LNCaP clone FGC (cell line): Measurements from ENCODE around the gene ZNF785.

ENCODE experiments used
- DNase-seq: peaks from one replicate; pipeline ENCODE4 v3.0.0-alpha.2; 2011; ENCODE audit warnings: low read depth
- H3K4me3 ChIP-seq: 2 replicates; pipeline ENCODE4 v1.5.1; 2011; ENCODE audit warnings: mild to moderate bottlenecking, low read depth, low read length, control low read depth
- TF ChIP-seq, protein P1 (sequence below): IDR thresholded peaks from 2 replicates; pipeline ENCODE4 v1.5.1; 2012; ENCODE audit warnings: mild to moderate bottlenecking; ENCODE audit not compliant: control insufficient read depth, insufficient read depth; ENCODE audit errors: extremely low read depth

ZNF785 gene

DNA sequence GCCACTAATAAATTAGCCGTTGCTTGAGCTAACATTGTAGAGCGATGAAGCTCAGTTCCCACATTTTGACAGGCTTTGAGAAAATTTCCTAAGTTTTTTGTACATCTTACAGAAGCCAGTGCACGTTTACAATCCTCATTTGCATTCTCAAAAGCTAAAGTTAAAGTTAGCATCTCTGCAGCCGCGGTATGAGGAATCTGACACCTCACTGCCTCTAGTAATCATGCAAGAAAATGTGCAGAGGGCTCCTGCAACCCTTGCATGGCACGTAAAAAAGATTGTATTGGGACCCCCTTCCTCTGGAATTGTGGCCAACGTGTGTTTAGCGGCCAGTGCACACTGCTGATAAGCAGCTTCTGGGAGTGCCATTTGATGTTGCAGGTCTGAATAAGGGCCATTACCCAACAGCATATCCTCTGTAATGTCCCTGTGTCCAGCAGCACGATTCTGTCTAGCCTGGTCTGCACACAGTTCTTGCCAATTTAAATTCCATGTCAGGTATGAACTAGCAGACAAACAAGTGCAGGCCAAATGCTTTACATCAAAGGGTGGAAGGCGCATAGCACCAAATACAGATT, 37.0 kb upstream of the ZNF785 start:
- TF ChIP-seq, protein P1, sequence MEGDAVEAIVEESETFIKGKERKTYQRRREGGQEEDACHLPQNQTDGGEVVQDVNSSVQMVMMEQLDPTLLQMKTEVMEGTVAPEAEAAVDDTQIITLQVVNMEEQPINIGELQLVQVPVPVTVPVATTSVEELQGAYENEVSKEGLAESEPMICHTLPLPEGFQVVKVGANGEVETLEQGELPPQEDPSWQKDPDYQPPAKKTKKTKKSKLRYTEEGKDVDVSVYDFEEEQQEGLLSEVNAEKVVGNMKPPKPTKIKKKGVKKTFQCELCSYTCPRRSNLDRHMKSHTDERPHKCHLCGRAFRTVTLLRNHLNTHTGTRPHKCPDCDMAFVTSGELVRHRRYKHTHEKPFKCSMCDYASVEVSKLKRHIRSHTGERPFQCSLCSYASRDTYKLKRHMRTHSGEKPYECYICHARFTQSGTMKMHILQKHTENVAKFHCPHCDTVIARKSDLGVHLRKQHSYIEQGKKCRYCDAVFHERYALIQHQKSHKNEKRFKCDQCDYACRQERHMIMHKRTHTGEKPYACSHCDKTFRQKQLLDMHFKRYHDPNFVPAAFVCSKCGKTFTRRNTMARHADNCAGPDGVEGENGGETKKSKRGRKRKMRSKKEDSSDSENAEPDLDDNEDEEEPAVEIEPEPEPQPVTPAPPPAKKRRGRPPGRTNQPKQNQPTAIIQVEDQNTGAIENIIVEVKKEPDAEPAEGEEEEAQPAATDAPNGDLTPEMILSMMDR = no peak
- no peak for DNase-seq
- no peak overlapping the region for H3K4me3 ChIP-seq

DNA sequence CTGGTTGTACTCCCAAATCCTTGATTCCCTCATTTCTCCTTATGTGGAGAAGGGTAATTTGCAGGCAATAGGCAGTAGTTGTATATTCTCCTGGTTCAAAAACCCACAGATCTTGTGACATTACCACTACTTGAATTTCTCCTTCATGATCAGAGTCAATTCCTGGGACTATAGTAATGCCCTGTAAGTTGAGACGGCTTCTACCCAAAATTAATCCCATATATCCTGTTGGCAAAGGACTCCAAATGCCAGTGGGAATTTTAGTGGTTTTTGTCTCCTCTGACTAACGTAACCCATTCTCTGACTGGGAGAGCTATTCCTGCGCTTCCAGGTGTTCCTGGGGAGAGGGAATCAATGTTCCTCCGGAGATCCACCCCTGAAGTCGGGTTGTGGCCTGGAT, 36.3 kb upstream of the ZNF785 start:
- DNase-seq = no peak
- TF ChIP-seq, protein P1 = no peak
- no peak overlapping the region for H3K4me3 ChIP-seq

DNA sequence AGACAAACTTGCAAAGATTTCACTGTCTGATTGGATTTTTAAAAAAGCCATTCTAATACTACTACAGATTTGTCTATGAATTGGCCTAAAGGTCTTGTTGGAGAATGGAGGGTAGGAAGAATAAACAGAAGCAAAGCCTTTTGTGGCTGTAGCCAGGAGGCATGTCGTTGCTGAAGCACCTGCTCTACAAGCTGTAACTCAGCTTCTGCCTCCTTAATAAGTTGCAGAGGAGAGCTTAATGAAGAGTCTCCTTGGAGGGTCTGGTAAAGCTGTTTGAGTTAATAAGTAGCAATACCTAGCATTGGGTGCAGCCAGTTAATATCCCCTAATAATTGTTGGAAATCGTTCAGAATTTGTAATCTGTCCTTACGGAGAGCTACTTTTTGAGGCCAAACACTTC, 34.7 kb upstream of the ZNF785 start:
- no peak overlapping the region for H3K4me3 ChIP-seq
- DNase-seq = no peak
- TF ChIP-seq, protein P1 = no peak

DNA sequence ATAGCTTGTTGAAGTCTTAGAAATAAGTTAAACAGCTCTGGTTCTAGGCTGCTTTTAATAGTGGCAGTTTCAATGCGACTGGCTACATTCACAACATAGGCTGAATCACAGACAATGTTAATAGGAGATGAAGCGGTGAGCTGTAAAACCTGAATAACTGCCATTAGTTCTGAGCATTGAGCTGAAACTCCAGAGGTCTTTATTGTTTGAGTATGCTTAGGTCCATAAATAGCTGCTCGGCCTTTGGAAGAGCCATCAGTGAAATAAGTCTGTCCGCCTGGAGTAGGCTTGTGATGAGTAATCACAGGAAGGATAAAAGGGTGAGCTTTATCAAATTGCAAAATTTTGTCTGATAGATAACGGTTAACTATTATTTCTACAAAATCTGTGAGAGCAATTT, 34.1 kb upstream of the ZNF785 start:
- no peak for DNase-seq
- no peak overlapping the region for H3K4me3 ChIP-seq
- TF ChIP-seq, protein P1 = no peak

DNA sequence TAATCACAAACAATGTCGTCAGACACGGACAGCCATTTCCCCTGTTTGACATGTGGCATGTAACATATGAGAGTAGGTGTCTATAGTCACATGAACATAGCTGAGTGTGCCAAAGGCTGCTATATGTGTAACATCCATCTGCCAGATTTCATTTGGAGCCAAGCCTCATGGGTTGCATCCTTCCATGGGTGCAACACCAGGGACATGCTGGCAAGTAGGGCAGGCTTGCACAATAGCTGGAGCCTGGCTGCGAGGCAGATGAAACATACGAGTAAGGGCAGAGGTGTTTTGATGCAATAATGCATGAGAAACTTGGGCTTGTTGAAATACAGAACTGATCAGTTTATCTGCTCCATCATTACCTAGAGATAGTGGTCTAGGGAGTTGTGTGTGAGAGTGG, 33.7 kb upstream of the ZNF785 start:
- no peak for DNase-seq
- TF ChIP-seq, protein P1 = no peak
- H3K4me3 ChIP-seq = no peak overlapping the region

DNA sequence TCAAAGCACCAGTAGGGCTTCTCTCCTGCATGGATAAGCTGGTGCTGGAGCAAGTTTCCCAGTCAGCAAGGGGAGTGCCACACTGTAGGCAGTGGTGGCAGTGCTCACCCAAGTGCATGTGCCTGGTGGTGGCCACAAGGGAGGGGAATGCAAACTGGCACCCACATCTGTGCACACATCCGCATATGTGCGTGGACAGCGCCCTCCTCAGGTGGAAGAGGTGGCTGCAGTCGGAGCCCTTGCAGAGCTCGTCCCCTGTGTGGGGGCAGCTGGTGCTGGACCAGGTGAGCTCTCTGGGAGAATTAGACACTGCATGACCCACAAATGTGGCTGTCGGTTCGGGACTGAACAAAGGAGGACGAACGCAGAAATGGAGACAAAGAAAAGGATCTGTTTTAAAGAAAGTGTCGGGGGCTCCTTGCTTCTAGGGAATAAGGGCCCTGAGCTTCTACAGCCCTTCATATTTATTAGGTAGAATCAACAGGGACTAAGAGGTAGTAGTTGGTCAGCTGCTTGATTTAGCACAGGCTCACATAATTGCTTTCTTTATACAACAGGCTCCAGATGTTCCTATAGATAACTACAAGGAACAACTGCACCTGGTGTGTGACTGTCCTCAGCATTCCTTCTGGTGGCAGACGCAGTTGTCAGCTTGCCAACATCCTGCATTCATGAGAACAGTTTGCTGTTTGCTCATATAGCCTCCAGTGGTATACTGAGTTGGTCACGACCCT, 30.0 kb upstream of the ZNF785 start:
- DNase-seq = no peak
- TF ChIP-seq, protein P1 = peak; percentile 9; the same call in 1 of the 2 replicates
- H3K4me3 ChIP-seq = no peak overlapping the region
